ENCODE data around the gene OTOGL.
"Not testable (repeated sequence)": the region's sequence is repeated elsewhere in the genome, so short reads cannot be mapped to it uniquely, and the experiment has no call there.

OTOGL gene

GRCh38 chr12:80222261-80222660 lies 122.9 kb downstream of the OTOGL start:
- no peak overlapping the region for H3K4me3 ChIP-seq (ENCODE audit: low read length in 2 of 2)
- H3K36me3 ChIP-seq (ENCODE audit: control insufficient read depth in 2 of 2, insufficient read depth in 2 of 2, low read length in 2 of 2): no peaks in the 10 kb centered on the region
- no peak overlapping the region for H3K9ac ChIP-seq (ENCODE audit: low read length in 2 of 2)
- H3K9me3 ChIP-seq (ENCODE audit: control insufficient read depth in 2 of 2, low read length in 2 of 2): no peaks in the 10 kb centered on the region
- H3K27me3 ChIP-seq (ENCODE audit: control insufficient read depth in 1 of 2, insufficient read depth in 2 of 2, low read length in 2 of 2): no peaks in the 10 kb centered on the region
- H3K4me1 ChIP-seq (ENCODE audit: control insufficient read depth, insufficient read depth, low read length): no peaks in the 10 kb centered on the region
- no peak overlapping the region for H3K27ac ChIP-seq (ENCODE audit: low read length)

GRCh38 chr12:80226576-80226975 lies 127.2 kb downstream of the OTOGL start:
- Histone ChIP-seq H3K27me3 (ENCODE audit: control insufficient read depth in 1 of 2, insufficient read depth in 2 of 2, low read length in 2 of 2) (no peaks in the 10 kb centered on the region), H3K27ac (ENCODE audit: low read length) (no peak overlapping the region), H3K36me3 (ENCODE audit: control insufficient read depth in 2 of 2, insufficient read depth in 2 of 2, low read length in 2 of 2) (no peaks in the 10 kb centered on the region), H3K4me1 (ENCODE audit: control insufficient read depth, insufficient read depth, low read length) (no peaks in the 10 kb centered on the region), H3K4me3 (ENCODE audit: low read length in 2 of 2) (no peak overlapping the region), H3K9me3 (ENCODE audit: control insufficient read depth in 2 of 2, low read length in 2 of 2) (no peaks in the 10 kb centered on the region), H3K9ac (ENCODE audit: low read length in 2 of 2) (no peak overlapping the region)

GRCh38 chr12:80227904-80228303 lies 128.6 kb downstream of the OTOGL start:
- not testable (repeated sequence) for H3K9me3 ChIP-seq (ENCODE audit: control insufficient read depth in 2 of 2, low read length in 2 of 2); H3K9ac ChIP-seq (ENCODE audit: low read length in 2 of 2); H3K36me3 ChIP-seq (ENCODE audit: control insufficient read depth in 2 of 2, insufficient read depth in 2 of 2, low read length in 2 of 2); H3K27ac ChIP-seq (ENCODE audit: low read length); H3K4me1 ChIP-seq (ENCODE audit: control insufficient read depth, insufficient read depth, low read length); H3K4me3 ChIP-seq (ENCODE audit: low read length in 2 of 2); H3K27me3 ChIP-seq (ENCODE audit: control insufficient read depth in 1 of 2, insufficient read depth in 2 of 2, low read length in 2 of 2)

GRCh38 chr12:80230068-80230467 lies 130.7 kb downstream of the OTOGL start:
- Histone ChIP-seq H3K27ac (ENCODE audit: low read length) (no peak overlapping the region), H3K36me3 (ENCODE audit: control insufficient read depth in 2 of 2, insufficient read depth in 2 of 2, low read length in 2 of 2) (no peaks in the 10 kb centered on the region), H3K4me3 (ENCODE audit: low read length in 2 of 2) (no peak overlapping the region), H3K27me3 (ENCODE audit: control insufficient read depth in 1 of 2, insufficient read depth in 2 of 2, low read length in 2 of 2) (no peaks in the 10 kb centered on the region), H3K9ac (ENCODE audit: low read length in 2 of 2) (no peak overlapping the region), H3K9me3 (ENCODE audit: control insufficient read depth in 2 of 2, low read length in 2 of 2) (no peaks in the 10 kb centered on the region), H3K4me1 (ENCODE audit: control insufficient read depth, insufficient read depth, low read length) (no peaks in the 10 kb centered on the region)

GRCh38 chr12:80232837-80233236 lies 133.5 kb downstream of the OTOGL start:
- H3K4me3 ChIP-seq (ENCODE audit: low read length in 2 of 2): no peak overlapping the region
- no peak overlapping the region for H3K9ac ChIP-seq (ENCODE audit: low read length in 2 of 2)
- no peak overlapping the region for H3K27ac ChIP-seq (ENCODE audit: low read length)
- no peaks in the 10 kb centered on the region for H3K27me3 ChIP-seq (ENCODE audit: control insufficient read depth in 1 of 2, insufficient read depth in 2 of 2, low read length in 2 of 2)
- no peaks in the 10 kb centered on the region for H3K9me3 ChIP-seq (ENCODE audit: control insufficient read depth in 2 of 2, low read length in 2 of 2)
- no peaks in the 10 kb centered on the region for H3K4me1 ChIP-seq (ENCODE audit: control insufficient read depth, insufficient read depth, low read length)
- H3K36me3 ChIP-seq (ENCODE audit: control insufficient read depth in 2 of 2, insufficient read depth in 2 of 2, low read length in 2 of 2): no peaks in the 10 kb centered on the region

- Histone ChIP-seq H3K9ac (ENCODE audit: low read length in 2 of 2) (no peak overlapping the region), H3K36me3 (ENCODE audit: control insufficient read depth in 2 of 2, insufficient read depth in 2 of 2, low read length in 2 of 2) (no peaks in the 10 kb centered on the region), H3K4me3 (ENCODE audit: low read length in 2 of 2) (no peak overlapping the region), H3K4me1 (ENCODE audit: control insufficient read depth, insufficient read depth, low read length) (no peaks in the 10 kb centered on the region), H3K9me3 (ENCODE audit: control insufficient read depth in 2 of 2, low read length in 2 of 2) (peaks cover 0 to 2% of the 10 kb centered on the region in 2 donors), H3K27me3 (ENCODE audit: control insufficient read depth in 1 of 2, insufficient read depth in 2 of 2, low read length in 2 of 2) (no peaks in the 10 kb centered on the region), H3K27ac (ENCODE audit: low read length) (no peak overlapping the region)
Measured at GRCh38 chr12:80233926-80234325, 134.6 kb downstream of the OTOGL start.

- Histone ChIP-seq H3K27ac (ENCODE audit: low read length) (no peak overlapping the region), H3K9ac (ENCODE audit: low read length in 2 of 2) (no peak overlapping the region), H3K9me3 (ENCODE audit: control insufficient read depth in 2 of 2, low read length in 2 of 2) (peaks cover 0 to 2% of the 10 kb centered on the region in 2 donors), H3K4me1 (ENCODE audit: control insufficient read depth, insufficient read depth, low read length) (no peaks in the 10 kb centered on the region), H3K36me3 (ENCODE audit: control insufficient read depth in 2 of 2, insufficient read depth in 2 of 2, low read length in 2 of 2) (no peaks in the 10 kb centered on the region), H3K4me3 (ENCODE audit: low read length in 2 of 2) (no peak overlapping the region), H3K27me3 (ENCODE audit: control insufficient read depth in 1 of 2, insufficient read depth in 2 of 2, low read length in 2 of 2) (no peaks in the 10 kb centered on the region)
Measured at GRCh38 chr12:80234667-80235066, 135.3 kb downstream of the OTOGL start.

- H3K27ac ChIP-seq (ENCODE audit: low read length): no peak overlapping the region
- H3K9ac ChIP-seq (ENCODE audit: low read length in 2 of 2): no peak overlapping the region
- H3K27me3 ChIP-seq (ENCODE audit: control insufficient read depth in 1 of 2, insufficient read depth in 2 of 2, low read length in 2 of 2): no peaks in the 10 kb centered on the region
- no peaks in the 10 kb centered on the region for H3K36me3 ChIP-seq (ENCODE audit: control insufficient read depth in 2 of 2, insufficient read depth in 2 of 2, low read length in 2 of 2)
- no peaks in the 10 kb centered on the region for H3K4me1 ChIP-seq (ENCODE audit: control insufficient read depth, insufficient read depth, low read length)
- no peak overlapping the region for H3K4me3 ChIP-seq (ENCODE audit: low read length in 2 of 2)
- peaks cover 0 to 2% of the 10 kb centered on the region in 2 donors for H3K9me3 ChIP-seq (ENCODE audit: control insufficient read depth in 2 of 2, low read length in 2 of 2)
Measured at GRCh38 chr12:80235944-80236343, 136.6 kb downstream of the OTOGL start.

- Histone ChIP-seq H3K4me3 (ENCODE audit: low read length in 2 of 2) (no peak overlapping the region), H3K9me3 (ENCODE audit: control insufficient read depth in 2 of 2, low read length in 2 of 2) (peaks cover 0 to 2% of the 10 kb centered on the region in 2 donors), H3K36me3 (ENCODE audit: control insufficient read depth in 2 of 2, insufficient read depth in 2 of 2, low read length in 2 of 2) (no peaks in the 10 kb centered on the region), H3K9ac (ENCODE audit: low read length in 2 of 2) (no peak overlapping the region), H3K27me3 (ENCODE audit: control insufficient read depth in 1 of 2, insufficient read depth in 2 of 2, low read length in 2 of 2) (no peaks in the 10 kb centered on the region), H3K27ac (ENCODE audit: low read length) (no peak overlapping the region), H3K4me1 (ENCODE audit: control insufficient read depth, insufficient read depth, low read length) (no peaks in the 10 kb centered on the region)
Measured at GRCh38 chr12:80239867-80240266, 140.5 kb downstream of the OTOGL start.

- Histone ChIP-seq H3K9me3 (ENCODE audit: control insufficient read depth in 2 of 2, low read length in 2 of 2) (peaks cover 0 to 2% of the 10 kb centered on the region in 2 donors), H3K27me3 (ENCODE audit: control insufficient read depth in 1 of 2, insufficient read depth in 2 of 2, low read length in 2 of 2) (no peaks in the 10 kb centered on the region), H3K27ac (ENCODE audit: low read length) (no peak overlapping the region), H3K36me3 (ENCODE audit: control insufficient read depth in 2 of 2, insufficient read depth in 2 of 2, low read length in 2 of 2) (no peaks in the 10 kb centered on the region), H3K4me3 (ENCODE audit: low read length in 2 of 2) (no peak overlapping the region), H3K9ac (ENCODE audit: low read length in 2 of 2) (no peak overlapping the region), H3K4me1 (ENCODE audit: control insufficient read depth, insufficient read depth, low read length) (no peaks in the 10 kb centered on the region)
Measured at GRCh38 chr12:80241576-80242273, 142.4 kb downstream of the OTOGL start.

GRCh38 chr12:80242321-80242720 lies 143.0 kb downstream of the OTOGL start:
- Histone ChIP-seq H3K4me1 (ENCODE audit: control insufficient read depth, insufficient read depth, low read length) (no peaks in the 10 kb centered on the region), H3K4me3 (ENCODE audit: low read length in 2 of 2) (no peak overlapping the region), H3K9me3 (ENCODE audit: control insufficient read depth in 2 of 2, low read length in 2 of 2) (peaks cover 0 to 2% of the 10 kb centered on the region in 2 donors), H3K27ac (ENCODE audit: low read length) (no peak overlapping the region), H3K36me3 (ENCODE audit: control insufficient read depth in 2 of 2, insufficient read depth in 2 of 2, low read length in 2 of 2) (no peaks in the 10 kb centered on the region), H3K9ac (ENCODE audit: low read length in 2 of 2) (no peak overlapping the region), H3K27me3 (ENCODE audit: control insufficient read depth in 1 of 2, insufficient read depth in 2 of 2, low read length in 2 of 2) (no peaks in the 10 kb centered on the region)

Measured in stomach smooth muscle (tissue), 2 donors.